Measurements from ENCODE around the gene PALLD. TPM values are rescaled to one million over a fixed set of nuclear protein-coding genes. Genes with fewer than 3 reads are reported as not detected.

Gene PALLD
- total RNA-seq, 1 donor from 2014 or later, result 16.4 TPM

GRCh38 chr4:168710353-168710946, 213.6 kb downstream of the PALLD start:
- H3K27me3 Mint-ChIP-seq (ENCODE audit: unreplicated experiment), result no peaks in the 10 kb centered on the region
- DNase-seq (ENCODE audit: low spot score), result no peak
- H3K9me3 Mint-ChIP-seq (ENCODE audit: unreplicated experiment), result no peaks in the 10 kb centered on the region
- no peaks in the 10 kb centered on the region for H3K36me3 Mint-ChIP-seq (ENCODE audit: low read depth, unreplicated experiment)
- TF ChIP-seq CTCF (IDR thresholded peaks at IDR 0.05; ENCODE audit: unreplicated experiment), result no peak
- no peaks in the 10 kb centered on the region for H3K4me1 Mint-ChIP-seq (ENCODE audit: unreplicated experiment)
- H3K4me3 Mint-ChIP-seq (ENCODE audit: unreplicated experiment), result no peak overlapping the region
- no peak overlapping the region for H3K27ac Mint-ChIP-seq (ENCODE audit: unreplicated experiment)

GRCh38 chr4:168711197-168712140, 214.6 kb downstream of the PALLD start:
- Mint-ChIP-seq H3K27me3 (ENCODE audit: unreplicated experiment) (no peaks in the 10 kb centered on the region), H3K9me3 (ENCODE audit: unreplicated experiment) (no peaks in the 10 kb centered on the region), H3K4me1 (ENCODE audit: unreplicated experiment) (no peaks in the 10 kb centered on the region), H3K27ac (ENCODE audit: unreplicated experiment) (no peak overlapping the region), H3K36me3 (ENCODE audit: low read depth, unreplicated experiment) (no peaks in the 10 kb centered on the region), H3K4me3 (ENCODE audit: unreplicated experiment) (no peak overlapping the region)
- DNase-seq (ENCODE audit: low spot score), result no peak
- no peak for TF ChIP-seq CTCF (IDR thresholded peaks at IDR 0.05; ENCODE audit: unreplicated experiment)

- Mint-ChIP-seq H3K27me3 (ENCODE audit: unreplicated experiment) (no peaks in the 10 kb centered on the region), H3K27ac (ENCODE audit: unreplicated experiment) (no peak overlapping the region), H3K9me3 (ENCODE audit: unreplicated experiment) (no peaks in the 10 kb centered on the region), H3K4me1 (ENCODE audit: unreplicated experiment) (no peaks in the 10 kb centered on the region), H3K4me3 (ENCODE audit: unreplicated experiment) (no peak overlapping the region), H3K36me3 (ENCODE audit: low read depth, unreplicated experiment) (no peaks in the 10 kb centered on the region)
- TF ChIP-seq CTCF (IDR thresholded peaks at IDR 0.05; ENCODE audit: unreplicated experiment), result no peak
- DNase-seq (ENCODE audit: low spot score), result no peak
Observed at GRCh38 chr4:168712316-168712890, 215.6 kb downstream of the PALLD start.

- no peaks in the 10 kb centered on the region for H3K36me3 Mint-ChIP-seq (ENCODE audit: low read depth, unreplicated experiment)
- TF ChIP-seq CTCF (IDR thresholded peaks at IDR 0.05; ENCODE audit: unreplicated experiment), result no peak
- DNase-seq (ENCODE audit: low spot score), result no peak
- no peak overlapping the region for H3K4me3 Mint-ChIP-seq (ENCODE audit: unreplicated experiment)
- H3K9me3 Mint-ChIP-seq (ENCODE audit: unreplicated experiment), result no peaks in the 10 kb centered on the region
- no peak overlapping the region for H3K27ac Mint-ChIP-seq (ENCODE audit: unreplicated experiment)
- H3K4me1 Mint-ChIP-seq (ENCODE audit: unreplicated experiment), result no peaks in the 10 kb centered on the region
- no peaks in the 10 kb centered on the region for H3K27me3 Mint-ChIP-seq (ENCODE audit: unreplicated experiment)
Observed at GRCh38 chr4:168713253-168713652, 216.4 kb downstream of the PALLD start.
